H1 (cell line): ENCODE results near the gene FITM2.
"Not testable (repeated sequence)": the region's sequence is repeated elsewhere in the genome, so short reads cannot be mapped to it uniquely, and the experiment has no call there.

Experiments used
- CEBPB ChIP-seq: IDR thresholded peaks from 2 replicates; pipeline ENCODE4 v1.6.1; 2012; ENCODE audit warnings: low read depth, low read length
- EP300 ChIP-seq, 2 experiments: IDR thresholded peaks; 1 replicate in 1 of 2; 2 replicates in 1 of 2; pipeline ENCODE4 v1.6.1; 2011 to 2012; ENCODE audit warnings: low read depth in 2 of 2, low read length in 2 of 2, mild to moderate bottlenecking in 2 of 2, borderline replicate concordance in 1 of 2, inconsistent platforms in 1 of 2, moderate library complexity in 1 of 2
- JUND ChIP-seq: IDR thresholded peaks from 2 replicates; pipeline ENCODE4 v1.6.1; 2011; ENCODE audit warnings: mild to moderate bottlenecking, improper control_type of control experiment, low read length
- PHF8 ChIP-seq: fragments of 200-600 bp; sonication (generic); conservative IDR thresholded peaks from 2 replicates; pipeline ENCODE4 v1.7.1; 2012; ENCODE audit warnings: low read depth, mild to moderate bottlenecking, inconsistent platforms, low read length, moderate library complexity
- POLR2AphosphoS5 ChIP-seq: IDR thresholded peaks from 2 replicates; pipeline ENCODE4 v1.6.1; 2011; ENCODE audit warnings: low read depth, low read length
- RAD21 ChIP-seq, 2 experiments: IDR thresholded peaks in 1 of 2; conservative IDR thresholded peaks in 1 of 2; 2 replicates each; pipeline ENCODE4 v1.6.1; 2011; ENCODE audit warnings: low read depth in 2 of 2, low read length in 2 of 2, improper control_type of control experiment in 1 of 2, inconsistent platforms in 1 of 2, mild to moderate bottlenecking in 1 of 2, moderate library complexity in 1 of 2
- SIN3A ChIP-seq, 2 experiments: IDR thresholded peaks in 1 of 2; conservative IDR thresholded peaks in 1 of 2; 2 replicates each; pipeline ENCODE4 v1.6.1; 2011 to 2012; ENCODE audit warnings: low read length in 2 of 2, improper control_type of control experiment in 1 of 2, low read depth in 1 of 2, mild to moderate bottlenecking in 1 of 2
- SRF ChIP-seq: IDR thresholded peaks from 2 replicates; pipeline ENCODE4 v1.6.1; 2011; ENCODE audit warnings: mild to moderate bottlenecking, low read depth, low read length, moderate library complexity
- TF ChIP-seq, protein P1 (sequence below), 3 experiments: IDR thresholded peaks; 1 replicate in 2 of 3; 2 replicates in 1 of 3; pipeline versions ENCODE4 v1.5.1 to v1.6.1; 2011; ENCODE audit warnings: low read length in 3 of 3, mild to moderate bottlenecking in 3 of 3, inconsistent platforms in 2 of 3, low read depth in 1 of 3, moderate library complexity in 1 of 3; ENCODE audit not compliant: insufficient read depth in 1 of 3; ENCODE audit errors: control extremely low read depth in 1 of 3
- TF ChIP-seq, protein P2 (sequence below): IDR thresholded peaks from 2 replicates; pipeline ENCODE4 v1.6.1; 2011; ENCODE audit warnings: low read length, improper control_type of control experiment
- TF ChIP-seq, protein P3 (sequence below): IDR thresholded peaks from 2 replicates; pipeline ENCODE4 v1.6.1; 2012; ENCODE audit warnings: inconsistent platforms

DNA sequence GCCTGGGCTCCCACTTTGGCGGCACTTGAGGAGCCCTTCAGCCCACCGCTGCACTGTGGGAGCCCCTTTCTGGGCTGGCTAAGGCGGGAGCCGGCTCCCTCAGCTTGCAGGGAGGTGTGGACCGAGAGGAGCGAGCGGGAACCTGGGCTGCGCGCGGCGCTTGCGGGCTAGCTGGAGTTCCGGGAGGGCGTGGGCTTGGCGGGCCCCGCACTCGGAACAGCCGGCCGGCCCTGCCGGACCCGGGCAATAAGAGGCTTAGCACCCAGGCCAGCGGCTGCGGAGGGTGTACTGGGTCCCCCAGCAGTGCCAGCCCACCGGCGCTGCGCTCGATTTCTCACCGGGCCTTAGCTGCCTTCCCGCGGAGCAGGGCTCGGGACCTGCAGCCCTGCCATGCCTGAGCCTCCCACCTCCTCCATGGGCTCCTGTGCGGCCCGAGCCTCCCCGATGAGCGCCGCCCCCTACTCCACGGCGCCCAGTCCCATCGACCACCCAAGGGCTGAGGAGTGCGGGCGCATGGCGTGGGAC, 11.9 kb downstream of the FITM2 start:
- TF ChIP-seq EP300 (IDR thresholded peaks at IDR 0.05; ENCODE audit: borderline replicate concordance in 1 of 2, low read depth in 2 of 2, low read length in 2 of 2); RAD21 (IDR thresholded peaks at IDR 0.05 in 1 of 2, conservative IDR thresholded peaks at IDR 0.05 in 1 of 2; ENCODE audit: low read depth in 2 of 2, low read length in 2 of 2); SRF; PHF8; SIN3A (conservative IDR thresholded peaks at IDR 0.05 in 1 of 2, IDR thresholded peaks at IDR 0.05 in 1 of 2; ENCODE audit: low read depth in 1 of 2, low read length in 2 of 2); CEBPB; POLR2AphosphoS5; JUND: not testable (repeated sequence)
- TF ChIP-seq, protein P1, sequence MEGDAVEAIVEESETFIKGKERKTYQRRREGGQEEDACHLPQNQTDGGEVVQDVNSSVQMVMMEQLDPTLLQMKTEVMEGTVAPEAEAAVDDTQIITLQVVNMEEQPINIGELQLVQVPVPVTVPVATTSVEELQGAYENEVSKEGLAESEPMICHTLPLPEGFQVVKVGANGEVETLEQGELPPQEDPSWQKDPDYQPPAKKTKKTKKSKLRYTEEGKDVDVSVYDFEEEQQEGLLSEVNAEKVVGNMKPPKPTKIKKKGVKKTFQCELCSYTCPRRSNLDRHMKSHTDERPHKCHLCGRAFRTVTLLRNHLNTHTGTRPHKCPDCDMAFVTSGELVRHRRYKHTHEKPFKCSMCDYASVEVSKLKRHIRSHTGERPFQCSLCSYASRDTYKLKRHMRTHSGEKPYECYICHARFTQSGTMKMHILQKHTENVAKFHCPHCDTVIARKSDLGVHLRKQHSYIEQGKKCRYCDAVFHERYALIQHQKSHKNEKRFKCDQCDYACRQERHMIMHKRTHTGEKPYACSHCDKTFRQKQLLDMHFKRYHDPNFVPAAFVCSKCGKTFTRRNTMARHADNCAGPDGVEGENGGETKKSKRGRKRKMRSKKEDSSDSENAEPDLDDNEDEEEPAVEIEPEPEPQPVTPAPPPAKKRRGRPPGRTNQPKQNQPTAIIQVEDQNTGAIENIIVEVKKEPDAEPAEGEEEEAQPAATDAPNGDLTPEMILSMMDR (IDR thresholded peaks at IDR 0.05; ENCODE audit: control extremely low read depth in 1 of 3, insufficient read depth in 1 of 3, low read depth in 1 of 3, low read length in 3 of 3): not testable (repeated sequence)
- TF ChIP-seq, protein P2, sequence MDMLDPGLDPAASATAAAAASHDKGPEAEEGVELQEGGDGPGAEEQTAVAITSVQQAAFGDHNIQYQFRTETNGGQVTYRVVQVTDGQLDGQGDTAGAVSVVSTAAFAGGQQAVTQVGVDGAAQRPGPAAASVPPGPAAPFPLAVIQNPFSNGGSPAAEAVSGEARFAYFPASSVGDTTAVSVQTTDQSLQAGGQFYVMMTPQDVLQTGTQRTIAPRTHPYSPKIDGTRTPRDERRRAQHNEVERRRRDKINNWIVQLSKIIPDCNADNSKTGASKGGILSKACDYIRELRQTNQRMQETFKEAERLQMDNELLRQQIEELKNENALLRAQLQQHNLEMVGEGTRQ: not testable (repeated sequence)
- TF ChIP-seq, protein P3, sequence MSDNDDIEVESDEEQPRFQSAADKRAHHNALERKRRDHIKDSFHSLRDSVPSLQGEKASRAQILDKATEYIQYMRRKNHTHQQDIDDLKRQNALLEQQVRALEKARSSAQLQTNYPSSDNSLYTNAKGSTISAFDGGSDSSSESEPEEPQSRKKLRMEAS: not testable (repeated sequence)
